Measurements from ENCODE around the gene ABLIM3.

GRCh38 chr5:149309354-149309753 lies 168.1 kb downstream of the ABLIM3 start:
- TF ChIP-seq, protein P1, sequence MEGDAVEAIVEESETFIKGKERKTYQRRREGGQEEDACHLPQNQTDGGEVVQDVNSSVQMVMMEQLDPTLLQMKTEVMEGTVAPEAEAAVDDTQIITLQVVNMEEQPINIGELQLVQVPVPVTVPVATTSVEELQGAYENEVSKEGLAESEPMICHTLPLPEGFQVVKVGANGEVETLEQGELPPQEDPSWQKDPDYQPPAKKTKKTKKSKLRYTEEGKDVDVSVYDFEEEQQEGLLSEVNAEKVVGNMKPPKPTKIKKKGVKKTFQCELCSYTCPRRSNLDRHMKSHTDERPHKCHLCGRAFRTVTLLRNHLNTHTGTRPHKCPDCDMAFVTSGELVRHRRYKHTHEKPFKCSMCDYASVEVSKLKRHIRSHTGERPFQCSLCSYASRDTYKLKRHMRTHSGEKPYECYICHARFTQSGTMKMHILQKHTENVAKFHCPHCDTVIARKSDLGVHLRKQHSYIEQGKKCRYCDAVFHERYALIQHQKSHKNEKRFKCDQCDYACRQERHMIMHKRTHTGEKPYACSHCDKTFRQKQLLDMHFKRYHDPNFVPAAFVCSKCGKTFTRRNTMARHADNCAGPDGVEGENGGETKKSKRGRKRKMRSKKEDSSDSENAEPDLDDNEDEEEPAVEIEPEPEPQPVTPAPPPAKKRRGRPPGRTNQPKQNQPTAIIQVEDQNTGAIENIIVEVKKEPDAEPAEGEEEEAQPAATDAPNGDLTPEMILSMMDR (IDR thresholded peaks at IDR 0.05; ENCODE audit: poor library complexity), result no peak
- no peak for TF ChIP-seq EZH2 (IDR thresholded peaks at IDR 0.05; ENCODE audit: borderline replicate concordance)
- TF ChIP-seq EZH2phosphoT487 (IDR thresholded peaks at IDR 0.05; ENCODE audit: low read depth, severe bottlenecking, unreplicated experiment), result no peak

Measured in hepatocyte (in vitro differentiated cells).